B cell (primary cell): ENCODE results near the gene IRAK2. TPM values are rescaled to one million over a fixed set of nuclear protein-coding genes. Genes with fewer than 3 reads are reported as not detected.

Source experiments
- ATAC-seq: fragments of 200-7000 bp; cut with Tn5 transposase; one replicate; pipeline ENCODE4 v1.10.0; 2021; ENCODE audit warnings: low read depth, mild to moderate bottlenecking, moderate number of reproducible peaks, moderate library complexity
- CTCF ChIA-PET: fragments of 350-600 bp; sonication (Branson Sonifier 250); formaldehyde crosslinking; loops from one replicate; lab custom pipeline; 2021; ENCODE audit warnings: antibody characterized with exemption, inconsistent platforms; lab: Charles Lee
- POLR2A ChIA-PET: fragments of 350-600 bp; sonication (Branson Sonifier 250); formaldehyde crosslinking; loops from one replicate; lab custom pipeline; 2021; ENCODE audit warnings: antibody characterized with exemption; lab: Charles Lee
- DNase-seq: peaks from one replicate; pipeline ENCODE4 v3.0.0; 2013
- H2AFZ ChIP-seq: 2 replicates; pipeline ENCODE4 v1.6.1; 2012; ENCODE audit warnings: mild to moderate bottlenecking, low read depth, low read length; ENCODE audit not compliant: insufficient read depth, poor library complexity, severe bottlenecking
- H3K27ac ChIP-seq, 2 donors: 1 replicate in 1 of 2; 2 replicates in 1 of 2; pipeline ENCODE4 v1.5.1; 2012 to 2013; ENCODE audit warnings: low read length in 2 of 2, mild to moderate bottlenecking in 2 of 2, moderate library complexity in 1 of 2
- H3K27me3 ChIP-seq, 4 experiments: fragments of 200-600 bp in 1 of 4; sonication (generic) in 1 of 4; replicated peaks in 1 of 4; 1 replicate in 2 of 4; 2 replicates in 2 of 4; pipeline versions ENCODE4 v1.6.1 to v1.7.0; 2013 to 2016; ENCODE audit warnings: low read length in 3 of 4, mild to moderate bottlenecking in 2 of 4, mixed read lengths in 1 of 4, moderate library complexity in 1 of 4; ENCODE audit not compliant: insufficient read depth in 4 of 4, control insufficient read depth in 3 of 4; ENCODE audit errors: control extremely low read depth in 1 of 4
- H3K36me3 ChIP-seq, 2 experiments: replicated peaks in 1 of 2; 1 replicate in 1 of 2; 2 replicates in 1 of 2; pipeline versions ENCODE4 v1.6.1 to v1.7.1; 2013; ENCODE audit warnings: low read length in 1 of 2; ENCODE audit not compliant: insufficient read depth in 2 of 2, control insufficient read depth in 1 of 2; ENCODE audit errors: control extremely low read depth in 1 of 2, extremely low read depth in 1 of 2
- H3K4me1 ChIP-seq, 2 donors: fragments of 200-600 bp in 1 of 2; sonication (generic) in 1 of 2; 1 replicate in 1 of 2; 2 replicates in 1 of 2; pipeline versions ENCODE4 v1.5.1 to v1.6.1; 2013 to 2017; ENCODE audit warnings: low read length in 2 of 2; ENCODE audit not compliant: control insufficient read depth in 2 of 2, insufficient read depth in 2 of 2
- H3K4me2 ChIP-seq: replicated peaks from 2 replicates; pipeline ENCODE3; 2012; ENCODE audit warnings: mild to moderate bottlenecking, low read depth, low read length; ENCODE audit not compliant: poor library complexity, severe bottlenecking
- H3K4me3 ChIP-seq, 5 experiments: fragments of 200-600 bp in 1 of 5; sonication (generic) in 1 of 5; 1 replicate in 3 of 5; 2 replicates in 2 of 5; pipeline versions ENCODE4 v1.5.1 to v1.7.0; 2011 to 2016; ENCODE audit warnings: low read length in 4 of 5, mild to moderate bottlenecking in 4 of 5, low read depth in 2 of 5, control low read depth in 1 of 5, moderate library complexity in 1 of 5; ENCODE audit not compliant: insufficient read depth in 1 of 5; ENCODE audit errors: control extremely low read depth in 1 of 5, extremely low read depth in 1 of 5
- H3K79me2 ChIP-seq: fragments of 200-600 bp; sonication (generic); one replicate; pipeline ENCODE4 v1.6.0; 2016; ENCODE audit warnings: low read length; ENCODE audit not compliant: control insufficient read depth, insufficient read depth
- H3K9ac ChIP-seq: fragments of 200-600 bp; sonication (generic); 2 replicates; pipeline ENCODE4 v1.6.1; 2017; ENCODE audit warnings: mild to moderate bottlenecking, low read length, moderate library complexity
- H3K9me3 ChIP-seq, 3 donors: one replicate each; pipeline versions ENCODE4 v1.6.1 to v1.7.1; 2013; ENCODE audit warnings: low read length in 2 of 3; ENCODE audit not compliant: control insufficient read depth in 2 of 3, insufficient read depth in 1 of 3; ENCODE audit errors: control extremely low read depth in 1 of 3
- H4K20me1 ChIP-seq: 2 replicates; pipeline ENCODE4 v1.6.0; 2012; ENCODE audit warnings: mild to moderate bottlenecking, low read length; ENCODE audit not compliant: insufficient read depth, control insufficient read depth, poor library complexity, severe bottlenecking
- H3K27ac Mint-ChIP-seq: one replicate; pipeline ENCODE4 v1.8.0; 2021; ENCODE audit warnings: mixed read lengths
- H3K27me3 Mint-ChIP-seq: one replicate; pipeline ENCODE4 v1.8.0; 2021; ENCODE audit warnings: mixed read lengths
- H3K4me1 Mint-ChIP-seq: one replicate; pipeline ENCODE4 v1.8.0; 2021; ENCODE audit warnings: mixed read lengths
- H3K4me3 Mint-ChIP-seq: one replicate; pipeline ENCODE4 v1.8.0; 2021; ENCODE audit warnings: mixed read lengths
- H3K9me3 Mint-ChIP-seq: one replicate; pipeline ENCODE4 v1.8.0; 2022; ENCODE audit warnings: mixed read lengths; ENCODE audit not compliant: insufficient read depth
- EZH2 ChIP-seq: IDR thresholded peaks from 2 replicates; pipeline ENCODE4 v1.6.1; 2012; ENCODE audit warnings: borderline replicate concordance, low read depth, mild to moderate bottlenecking, moderate library complexity, low read length; ENCODE audit not compliant: insufficient read depth, poor library complexity, severe bottlenecking
- WGBS: methylation state at CpG from one replicate; pipeline ENCODE4 v1.1.5; 2013; ENCODE audit warnings: missing lambda C conversion rate; ENCODE audit not compliant: insufficient coverage; 5-methylcytosine and 5-hydroxymethylcytosine counted together
- intact Hi-C: fragments of 100-400 bp; cut with micrococcal nuclease; formaldehyde crosslinking; loops from one replicate; pipeline ENCODE4 v1.10.0; 2022
- polyA plus RNA-seq: library from polyadenylated mRNA; depleted of rRNA; stranded (reverse); fragments of >200 nt; gene quantifications from 2 replicates; pipeline ENCODE4 v1.2.3, GENCODE V29; 2012
- total RNA-seq, 2 donors: library from RNA; stranded (reverse); fragments of 120-200 nt in 1 of 2; gene quantifications; 1 replicate in 1 of 2; 2 replicates in 1 of 2; pipeline versions ENCODE4 v1.2.3 to v1.2.4, GENCODE V29; 2013 to 2022
- TF ChIP-seq, protein P1 (sequence below): fragments of 200-600 bp; IDR thresholded peaks from one replicate; pipeline ENCODE4 v1.8.0; 2022; ENCODE audit warnings: antibody characterized with exemption, mild to moderate bottlenecking

IRAK2 gene
- total and polyA plus RNA-seq, 2 donors (not counting 1 experiment from before 2014, with no cell fraction given), result 11.8 to 23.2 TPM

DNA sequence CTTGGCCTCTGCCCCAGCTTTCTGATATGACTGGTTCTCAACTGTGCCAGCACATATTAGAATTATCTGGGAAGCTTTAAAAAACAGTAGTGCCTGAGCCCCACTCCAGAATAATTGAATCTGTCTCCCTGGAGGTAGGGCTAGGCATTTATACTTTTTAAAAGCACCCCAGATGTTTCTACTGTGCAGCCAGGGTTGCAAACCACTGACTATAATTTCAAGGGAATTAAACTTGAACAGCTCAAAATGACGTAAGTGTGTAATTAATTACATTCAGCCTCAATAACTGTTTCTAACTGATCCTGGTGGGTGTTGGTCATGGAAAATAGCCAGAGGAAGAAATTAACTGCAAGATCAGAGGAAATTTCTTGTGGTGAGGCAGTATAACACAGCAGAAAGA, 4.4 kb upstream of the IRAK2 start:
- Histone ChIP-seq H3K4me2 (no peak overlapping the region), H3K9me3 (no peaks in the 10 kb centered on the region), H3K27me3 (no peaks in the 10 kb centered on the region), H3K4me3 (no peak overlapping the region), H3K79me2 (peaks cover 16% of the 10 kb centered on the region), H3K4me1 (peaks cover 7 to 20% of the 10 kb centered on the region in 2 donors), H2AFZ (no peak overlapping the region), H3K36me3 (no peaks in the 10 kb centered on the region), H3K9ac (no peak overlapping the region), H4K20me1 (no peaks in the 10 kb centered on the region), H3K27ac (no peak overlapping the region)
- no peak for TF ChIP-seq EZH2
- TF ChIP-seq, protein P1, sequence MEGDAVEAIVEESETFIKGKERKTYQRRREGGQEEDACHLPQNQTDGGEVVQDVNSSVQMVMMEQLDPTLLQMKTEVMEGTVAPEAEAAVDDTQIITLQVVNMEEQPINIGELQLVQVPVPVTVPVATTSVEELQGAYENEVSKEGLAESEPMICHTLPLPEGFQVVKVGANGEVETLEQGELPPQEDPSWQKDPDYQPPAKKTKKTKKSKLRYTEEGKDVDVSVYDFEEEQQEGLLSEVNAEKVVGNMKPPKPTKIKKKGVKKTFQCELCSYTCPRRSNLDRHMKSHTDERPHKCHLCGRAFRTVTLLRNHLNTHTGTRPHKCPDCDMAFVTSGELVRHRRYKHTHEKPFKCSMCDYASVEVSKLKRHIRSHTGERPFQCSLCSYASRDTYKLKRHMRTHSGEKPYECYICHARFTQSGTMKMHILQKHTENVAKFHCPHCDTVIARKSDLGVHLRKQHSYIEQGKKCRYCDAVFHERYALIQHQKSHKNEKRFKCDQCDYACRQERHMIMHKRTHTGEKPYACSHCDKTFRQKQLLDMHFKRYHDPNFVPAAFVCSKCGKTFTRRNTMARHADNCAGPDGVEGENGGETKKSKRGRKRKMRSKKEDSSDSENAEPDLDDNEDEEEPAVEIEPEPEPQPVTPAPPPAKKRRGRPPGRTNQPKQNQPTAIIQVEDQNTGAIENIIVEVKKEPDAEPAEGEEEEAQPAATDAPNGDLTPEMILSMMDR, result no peak
- ATAC-seq (no peak), DNase-seq (no peak)
- ChIA-PET POLR2A (no interaction called here), CTCF (interaction anchor here (0.8 to 1.6 kb wide), 5 partner anchors 19 to 80 kb away, joined by 3 to 6 read pairs (median 5); partner anchors contain the start of gene VHL)
- Mint-ChIP-seq H3K27me3 (no peaks in the 10 kb centered on the region), H3K9me3 (no peaks in the 10 kb centered on the region), H3K27ac (no peak overlapping the region), H3K4me3 (no peak overlapping the region), H3K4me1 (peaks cover 12% of the 10 kb centered on the region)
- intact Hi-C loops, result no loop called here
- no CpG with 5 or more reads among the region's 1 CpG for WGBS

DNA sequence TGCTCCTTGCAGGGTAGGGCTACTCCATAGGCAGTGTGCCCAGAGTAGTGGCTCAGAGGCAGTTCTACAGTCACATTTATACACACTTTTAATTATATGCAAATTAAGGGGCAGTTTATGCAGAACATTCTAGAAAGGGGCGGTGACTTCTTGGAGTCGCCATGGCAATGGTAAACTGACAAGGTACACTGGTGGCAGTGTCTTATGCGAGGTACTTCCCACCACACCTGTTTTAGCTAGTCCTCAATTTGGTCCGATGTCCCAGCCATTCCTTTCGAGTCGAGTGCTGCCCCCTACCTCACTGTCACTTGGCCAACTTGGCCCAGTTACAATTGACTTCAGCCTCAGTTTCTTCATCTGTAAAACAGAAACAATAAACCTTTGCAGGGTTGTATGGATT, 3.8 kb upstream of the IRAK2 start:
- H3K79me2 ChIP-seq, result peaks cover 19% of the 10 kb centered on the region
- H3K4me2 ChIP-seq, result no peak overlapping the region
- no peak for DNase-seq
- no peaks in the 10 kb centered on the region for H3K9me3 Mint-ChIP-seq
- H3K27ac ChIP-seq, result no peak overlapping the region
- POLR2A ChIA-PET, result no interaction called here
- TF ChIP-seq, protein P1, result no peak
- TF ChIP-seq EZH2, result no peak
- peaks cover 8 to 25% of the 10 kb centered on the region in 2 donors for H3K4me1 ChIP-seq
- H3K36me3 ChIP-seq, result no peaks in the 10 kb centered on the region
- H3K4me3 Mint-ChIP-seq, result no peak overlapping the region
- no peaks in the 10 kb centered on the region for H3K9me3 ChIP-seq
- no peak for ATAC-seq
- no peak overlapping the region for H3K9ac ChIP-seq
- no peak overlapping the region for H3K4me3 ChIP-seq
- intact Hi-C loops, result no loop called here
- H3K27me3 Mint-ChIP-seq, result no peaks in the 10 kb centered on the region
- H3K27me3 ChIP-seq, result no peaks in the 10 kb centered on the region
- no peaks in the 10 kb centered on the region for H4K20me1 ChIP-seq
- CTCF ChIA-PET, result interaction anchor here (0.7 to 7.9 kb wide), 6 partner anchors 10 to 79 kb away, joined by 3 to 59 read pairs (median 5); partner anchors contain the start of gene VHL
- no peak overlapping the region for H2AFZ ChIP-seq
- peaks cover 13% of the 10 kb centered on the region for H3K4me1 Mint-ChIP-seq
- WGBS, result 97% methylated on average over 4 of the region's 6 CpGs
- peak overlapping the region; percentile 10 for H3K27ac Mint-ChIP-seq
